ENCODE measurements around the gene GLRA1.

The GLRA1 gene

GRCh38 chr5:151924564-151925301 lies at the start of gene GLRA1:
GLRA1 (minus strand) TSS chr5:151924851; CDS start chr5:151924549, 302 bp downstream.
- peak; percentile 82 for DNase-seq (ENCODE audit: low read depth, low spot score)

DNA sequence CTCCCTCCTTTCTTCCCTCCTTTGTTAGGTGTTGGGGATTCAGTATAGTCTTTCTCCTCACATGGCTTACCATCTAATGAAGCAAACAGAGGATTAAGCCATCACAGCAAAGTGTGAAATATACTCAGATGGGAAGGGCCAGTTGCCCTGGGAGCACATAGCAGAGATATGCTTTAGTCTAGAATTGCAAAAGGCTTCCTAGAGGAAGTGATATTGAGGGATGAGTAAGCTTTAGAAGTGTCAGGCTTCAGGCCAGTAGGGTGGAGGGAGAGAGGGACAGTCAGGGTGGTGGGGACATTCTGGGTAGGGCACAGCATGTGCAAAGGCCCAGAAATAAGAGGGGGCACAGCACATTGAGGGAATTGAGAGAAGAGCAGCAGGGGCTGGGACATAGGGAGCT lies 46.2 kb upstream of the GLRA1 start:
- no peak for DNase-seq (ENCODE audit: low read depth, low spot score)

GRCh38 chr5:151967865-151968264 lies 43.2 kb upstream of the GLRA1 start:
- DNase-seq (ENCODE audit: low read depth, low spot score) = no peak

DNA sequence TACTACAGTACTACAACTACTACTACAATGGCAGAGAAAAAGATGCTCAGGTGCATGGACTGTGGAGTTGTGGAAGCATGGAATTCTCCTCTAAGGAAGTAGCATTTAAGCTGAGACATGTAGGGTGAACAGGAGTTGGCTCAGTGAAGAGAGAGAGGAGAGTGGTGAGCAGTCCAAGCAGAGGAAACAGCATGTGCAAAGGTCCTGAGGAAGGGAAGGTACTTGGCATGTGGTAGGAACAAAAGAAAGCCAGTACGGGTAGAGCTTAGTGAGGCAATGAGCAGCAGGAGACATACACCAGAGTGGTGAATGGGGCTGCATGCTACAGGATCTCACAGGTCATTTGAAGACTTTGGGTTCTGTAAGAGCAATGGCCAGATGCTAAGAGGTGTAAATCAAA lies 41.4 kb upstream of the GLRA1 start:
- no peak for DNase-seq (ENCODE audit: low read depth, low spot score)

GRCh38 chr5:151964471-151964870 lies 39.8 kb upstream of the GLRA1 start:
- DNase-seq (ENCODE audit: low read depth, low spot score) = no peak

GRCh38 chr5:151961557-151961956 lies 36.9 kb upstream of the GLRA1 start:
- DNase-seq (ENCODE audit: low read depth, low spot score) = no peak

DNA sequence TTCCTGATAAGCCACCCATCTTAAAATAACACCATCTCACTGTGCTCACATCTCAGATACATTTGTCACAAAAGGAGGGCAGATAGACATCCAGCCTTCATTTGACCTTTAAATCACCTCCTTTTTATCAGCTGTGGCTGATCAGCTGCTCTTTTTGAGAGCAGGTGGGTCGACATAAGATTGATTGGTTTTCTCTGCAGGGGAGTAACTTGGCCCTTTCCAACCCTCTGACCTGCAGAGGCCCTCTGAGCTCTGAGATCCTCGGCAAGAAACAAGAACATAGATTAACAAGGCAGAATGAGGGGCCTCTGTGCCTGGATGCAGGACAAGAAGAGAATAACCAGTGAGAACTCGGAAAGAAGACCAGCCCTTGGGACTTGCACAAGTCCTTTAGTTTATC lies 33.5 kb upstream of the GLRA1 start:
- DNase-seq (ENCODE audit: low read depth, low spot score) = no peak

DNA sequence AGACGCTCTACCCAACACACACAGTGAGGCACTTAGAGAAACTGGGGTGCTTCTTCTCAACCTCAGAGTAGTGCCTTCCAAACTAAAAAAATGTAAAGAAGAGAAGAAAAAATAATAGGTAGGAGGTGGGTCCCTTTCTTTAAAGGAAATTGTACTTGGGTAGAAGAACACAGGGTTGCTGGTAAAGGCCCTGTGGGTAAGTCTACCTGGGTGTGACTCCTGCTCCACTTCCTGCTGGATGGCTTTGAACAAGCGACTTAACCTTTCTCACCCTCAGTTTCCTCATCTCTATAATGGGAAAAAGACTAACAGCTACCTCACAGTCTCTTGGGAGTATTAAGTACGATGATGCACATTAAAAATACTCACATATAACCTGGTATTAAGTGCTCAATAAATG lies 32.1 kb upstream of the GLRA1 start:
- no peak for DNase-seq (ENCODE audit: low read depth, low spot score)

DNA sequence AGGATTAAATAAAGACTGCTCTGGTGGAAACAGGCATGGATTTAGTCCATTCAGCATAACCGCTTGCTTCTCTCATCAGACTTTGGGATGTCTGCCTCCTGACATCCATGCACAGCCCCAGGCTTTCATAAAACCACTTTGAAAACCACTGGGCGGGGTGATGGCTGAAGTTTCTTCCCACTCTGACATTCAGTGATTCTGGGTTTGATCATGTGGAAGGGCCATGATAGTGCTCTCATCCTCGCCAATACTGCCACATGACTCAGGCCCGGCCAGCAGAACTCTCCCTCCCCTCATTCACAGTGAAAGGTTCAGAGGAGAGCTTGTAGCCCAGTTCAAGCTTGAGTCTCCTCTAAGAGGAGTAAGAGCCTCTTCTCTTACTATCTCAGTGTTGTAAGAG lies 29.6 kb upstream of the GLRA1 start:
- DNase-seq (ENCODE audit: low read depth, low spot score) = no peak

GRCh38 chr5:151953833-151954232 lies 29.2 kb upstream of the GLRA1 start:
- DNase-seq (ENCODE audit: low read depth, low spot score) = no peak

- no peak for DNase-seq (ENCODE audit: low read depth, low spot score)
Observed at GRCh38 chr5:151952238-151952637, 27.6 kb upstream of the GLRA1 start.

DNA sequence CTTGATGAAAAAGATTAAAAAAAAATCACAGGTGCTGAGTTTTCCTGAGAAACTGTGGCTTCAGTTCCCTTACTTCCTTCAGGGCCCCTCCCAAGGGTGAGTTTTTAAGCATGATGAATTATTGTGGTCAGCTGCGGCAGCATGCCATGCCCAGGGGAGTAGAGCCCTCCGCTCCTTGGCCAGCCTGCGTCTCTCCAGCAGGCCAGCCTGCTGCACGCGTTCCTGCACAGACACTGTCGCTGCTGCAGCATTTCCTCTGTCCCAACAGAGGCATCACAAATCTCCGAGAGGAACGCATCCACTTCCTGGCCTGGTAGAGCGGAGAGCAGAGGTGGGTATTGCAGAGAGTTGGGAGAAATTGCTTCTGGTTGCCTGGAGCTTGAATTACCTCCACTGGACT lies 26.1 kb upstream of the GLRA1 start:
- no peak for DNase-seq (ENCODE audit: low read depth, low spot score)

DNA sequence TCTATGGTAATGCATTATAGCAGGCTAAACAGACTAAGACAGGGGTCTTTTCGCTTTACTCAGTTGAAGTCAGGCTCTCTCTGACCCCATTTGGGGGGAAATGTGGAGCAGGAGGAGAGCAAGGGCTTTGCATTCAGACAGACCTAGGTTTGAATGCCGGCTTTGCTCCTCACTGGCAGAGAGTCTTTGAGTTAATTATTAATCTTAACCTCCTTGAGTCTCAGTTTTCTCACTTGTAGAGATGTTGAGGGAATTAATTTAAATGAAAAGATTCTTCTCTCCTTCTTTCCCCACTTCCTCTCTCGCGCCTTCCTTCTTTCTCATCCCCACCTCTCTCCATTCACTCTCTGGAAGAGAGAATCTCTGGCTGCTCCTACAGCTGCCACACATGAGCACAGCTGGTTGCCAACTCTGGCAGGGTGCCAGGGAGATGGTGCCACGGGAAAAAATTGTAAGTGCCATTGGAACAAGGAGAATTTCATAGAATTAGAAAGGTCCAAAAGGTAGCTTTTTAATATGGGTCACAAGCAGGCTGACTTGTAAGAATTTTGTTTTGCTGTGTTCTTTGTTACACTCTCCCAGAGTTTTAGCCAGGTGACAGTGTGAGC lies 25.2 kb upstream of the GLRA1 start:
- no peak for DNase-seq (ENCODE audit: low read depth, low spot score)

DNA sequence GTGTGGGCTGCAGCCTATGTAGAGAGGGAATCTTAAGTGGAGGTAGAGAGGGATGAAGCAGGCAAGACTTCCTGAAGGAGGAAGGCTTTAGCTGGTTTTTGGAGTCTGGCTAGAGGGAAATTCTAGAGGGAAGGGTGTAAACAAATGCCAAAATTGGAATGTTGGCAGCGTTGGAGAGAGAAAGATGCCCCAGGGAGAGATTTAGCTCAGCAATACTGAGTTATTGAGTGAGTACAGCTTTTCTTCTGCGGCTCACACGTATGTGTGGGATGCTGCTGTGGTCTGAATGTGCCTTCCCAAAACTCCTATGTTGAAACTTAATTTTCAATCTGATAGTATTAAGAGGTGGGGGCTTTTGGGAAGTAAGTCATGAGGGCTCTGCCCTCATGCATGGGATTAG lies 24.5 kb upstream of the GLRA1 start:
- no peak for DNase-seq (ENCODE audit: low read depth, low spot score)

DNA sequence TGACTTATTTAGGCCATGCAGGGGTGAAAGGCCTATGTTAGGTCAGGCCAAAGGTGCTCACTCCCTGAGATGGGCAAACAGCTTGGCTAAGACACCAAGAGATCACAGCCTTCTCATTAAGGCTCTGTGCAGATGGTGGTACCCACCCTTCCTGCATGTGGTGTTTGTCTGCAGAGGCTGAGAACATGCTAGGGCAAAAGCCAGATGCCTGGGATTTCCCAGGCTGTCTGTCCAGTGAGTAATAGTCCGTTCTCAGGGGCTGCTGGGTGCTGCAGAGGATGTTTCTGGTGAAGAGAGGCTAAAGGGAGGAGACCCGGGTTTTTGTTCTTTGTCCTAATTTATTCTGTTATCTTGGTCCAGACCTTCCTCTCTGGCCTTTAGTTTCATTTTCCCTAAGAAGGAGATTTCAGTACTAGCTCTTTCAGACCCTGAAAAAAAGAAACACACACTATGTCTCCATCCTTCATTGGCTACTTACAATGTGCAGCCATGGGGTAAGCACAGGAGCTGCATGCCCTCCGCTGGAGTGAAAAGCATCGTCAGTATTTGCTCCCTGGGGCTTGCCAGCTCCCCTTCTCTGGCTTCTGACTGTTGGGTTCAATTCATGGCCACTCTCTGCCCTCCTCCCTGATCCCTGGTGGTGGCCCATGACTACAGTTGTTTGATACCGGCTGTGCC lies 23.4 kb upstream of the GLRA1 start:
- no peak for DNase-seq (ENCODE audit: low read depth, low spot score)

DNA sequence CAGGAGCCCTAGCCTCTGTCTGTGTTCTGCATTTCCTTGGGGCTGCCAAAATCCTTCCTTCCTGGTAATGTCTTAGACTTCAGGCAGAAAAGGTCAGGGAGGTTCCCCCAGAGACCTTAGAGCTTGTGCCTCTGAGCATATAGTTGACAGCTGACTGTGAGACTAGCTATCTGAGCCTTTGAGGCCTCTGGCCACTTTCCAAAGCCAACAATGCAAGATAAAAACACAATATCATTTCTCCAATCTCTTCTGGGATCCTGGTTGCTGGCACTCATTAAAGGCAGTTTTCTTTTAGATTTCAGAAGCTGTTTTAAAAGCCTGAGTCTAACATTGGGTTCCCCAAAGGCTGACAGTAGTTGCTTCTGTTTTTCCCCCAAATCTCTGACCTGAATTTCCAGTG lies 13.2 kb upstream of the GLRA1 start:
- DNase-seq (ENCODE audit: low read depth, low spot score) = no peak

GRCh38 chr5:151935135-151935695 lies 10.6 kb upstream of the GLRA1 start:
- DNase-seq (ENCODE audit: low read depth, low spot score) = no peak

DNA sequence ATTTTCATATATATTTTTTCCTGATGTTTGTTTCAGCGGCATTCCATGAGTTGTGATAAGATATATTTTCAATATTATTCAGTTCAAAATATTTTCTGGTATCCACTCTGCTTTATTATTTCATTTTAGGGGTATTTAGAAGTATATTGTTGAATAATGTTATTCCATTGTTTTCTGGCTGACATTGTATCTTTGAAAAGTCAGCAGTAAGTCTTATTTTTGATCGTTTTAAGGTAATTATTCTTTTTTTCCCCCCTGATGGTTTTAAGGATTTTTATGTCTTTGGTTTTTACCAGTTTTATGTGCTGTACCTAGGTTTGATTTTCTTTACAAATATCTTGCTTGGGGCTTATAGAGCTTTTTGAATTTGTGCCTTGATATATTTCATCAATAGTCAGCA lies 6.6 kb upstream of the GLRA1 start:
- no peak for DNase-seq (ENCODE audit: low read depth, low spot score)

- DNase-seq (ENCODE audit: low read depth, low spot score) = no peak
Observed at GRCh38 chr5:151926188-151926587, 1.5 kb upstream of the GLRA1 start.

DNA sequence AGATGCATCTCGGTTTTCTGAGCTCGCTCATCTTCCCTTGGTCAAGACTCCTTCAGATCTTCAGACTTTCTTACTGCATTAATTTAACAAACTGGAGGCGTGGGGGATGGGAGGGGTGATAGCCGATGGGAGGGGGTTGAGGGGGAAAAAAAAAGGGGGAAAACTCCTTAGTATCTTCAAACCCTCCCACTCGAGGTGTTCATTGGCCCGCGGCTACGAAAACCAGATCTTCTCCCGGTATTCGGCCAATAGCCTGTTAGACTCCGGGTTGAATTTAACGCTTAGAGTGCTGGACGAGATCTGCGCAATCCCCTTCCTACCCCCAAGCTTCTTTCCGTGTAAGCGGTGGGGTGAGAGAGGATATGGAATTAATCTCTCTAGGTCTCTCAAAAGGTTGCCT lies 689 bp upstream of the GLRA1 start:
- no peak for DNase-seq (ENCODE audit: low read depth, low spot score)

- peak; percentile 18 for DNase-seq (ENCODE audit: low read depth, low spot score)
Observed at GRCh38 chr5:151923866-151924476, 680 bp downstream of the GLRA1 start.

- no peak for DNase-seq (ENCODE audit: low read depth, low spot score)
Observed at GRCh38 chr5:151921916-151922315, 2.7 kb downstream of the GLRA1 start.
